Suprapubic skin (tissue), 4 donors: ENCODE measurements around the gene MEF2C. TPM values are rescaled to one million over a fixed set of nuclear protein-coding genes. Genes with fewer than 3 reads are reported as not detected.

Source experiments
- DNase-seq, 2 donors: peaks; one replicate each; pipeline ENCODE4 v3.0.0-alpha.2; 2019; ENCODE audit warnings: low spot score in 2 of 2
- H3K27ac ChIP-seq: fragments of 200-600 bp; sonication (generic); one replicate; pipeline ENCODE4 v1.5.1; 2019
- H3K27me3 ChIP-seq: fragments of 200-600 bp; sonication (generic); one replicate; pipeline ENCODE4 v1.5.1; 2019
- H3K36me3 ChIP-seq: fragments of 200-600 bp; sonication (generic); one replicate; pipeline ENCODE4 v1.5.1; 2019
- H3K4me1 ChIP-seq: fragments of 200-600 bp; sonication (generic); one replicate; pipeline ENCODE4 v1.5.1; 2019
- H3K4me3 ChIP-seq: fragments of 200-600 bp; sonication (generic); one replicate; pipeline ENCODE4 v1.5.1; 2019; ENCODE audit warnings: mild to moderate bottlenecking
- H3K9me3 ChIP-seq: fragments of 200-600 bp; sonication (generic); one replicate; pipeline ENCODE4 v1.5.1; 2019
- EP300 ChIP-seq: sonication (generic); formaldehyde crosslinking; IDR thresholded peaks from one replicate; pipeline ENCODE4 v1.6.1; 2017; ENCODE audit warnings: antibody characterized with exemption
- POLR2A ChIP-seq, 2 donors: fragments of 450-650 bp; IDR thresholded peaks; one replicate each; pipeline ENCODE4 v1.6.1; 2017; ENCODE audit warnings: antibody characterized with exemption in 2 of 2, mild to moderate bottlenecking in 2 of 2, moderate library complexity in 2 of 2
- POLR2AphosphoS5 ChIP-seq, 3 donors: sonication (generic); formaldehyde crosslinking; IDR thresholded peaks; one replicate each; pipeline ENCODE4 v1.6.1; 2017; ENCODE audit warnings: antibody characterized with exemption in 3 of 3
- WGBS: methylation state at CpG from one replicate; pipeline ENCODE4 v1.1.5; 2018; 5-methylcytosine and 5-hydroxymethylcytosine counted together
- total RNA-seq, 4 donors: library from RNA; depleted of rRNA; stranded (reverse); fragments of >200 nt; gene quantifications; one replicate each; pipeline ENCODE4 v1.1.0, GENCODE V29; 2016
- TF ChIP-seq, protein P1 (sequence below), 2 donors: fragments of 200-600 bp in 1 of 2; fragments of 450-650 bp in 1 of 2; sonication (generic) in 1 of 2; IDR thresholded peaks; one replicate each; pipeline ENCODE4 v1.5.1; 2016 to 2019; ENCODE audit warnings: antibody characterized with exemption in 2 of 2, mild to moderate bottlenecking in 1 of 2, moderate library complexity in 1 of 2

Gene MEF2C
- total RNA-seq, 4 donors from 2014 or later: 5.9 to 15.9 (median 10.1) TPM

DNA sequence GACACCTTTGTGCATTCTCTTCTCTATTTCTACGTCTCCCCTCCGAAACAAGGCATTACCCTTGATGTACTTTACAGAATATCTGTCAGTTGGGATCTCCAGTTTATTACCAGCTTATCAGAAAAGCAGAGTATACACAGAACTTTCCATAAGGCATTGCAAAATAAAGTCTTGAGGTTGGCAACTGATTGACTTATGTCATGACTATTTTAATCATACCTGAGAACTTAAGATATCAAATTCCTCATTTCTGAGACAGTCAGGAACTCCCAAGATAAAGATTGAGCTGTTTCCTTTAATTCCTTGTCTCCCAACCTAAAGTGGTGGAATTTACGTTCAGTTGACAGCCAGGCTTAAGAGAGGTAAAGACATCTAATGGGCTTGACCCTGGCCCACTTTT lies 110.9 kb downstream of the MEF2C start:
- WGBS: 99% methylated on average over 3 of the region's 3 CpGs
- no peaks in the 10 kb centered on the region for H3K9me3 ChIP-seq
- H3K27me3 ChIP-seq: no peaks in the 10 kb centered on the region
- no peak for DNase-seq
- no peaks in the 10 kb centered on the region for H3K4me1 ChIP-seq
- H3K36me3 ChIP-seq: no peaks in the 10 kb centered on the region
- no peak for TF ChIP-seq EP300
- TF ChIP-seq POLR2A (IDR thresholded peaks at IDR 0.05): no peak
- no peak for TF ChIP-seq POLR2AphosphoS5 (IDR thresholded peaks at IDR 0.05)
- TF ChIP-seq, protein P1, sequence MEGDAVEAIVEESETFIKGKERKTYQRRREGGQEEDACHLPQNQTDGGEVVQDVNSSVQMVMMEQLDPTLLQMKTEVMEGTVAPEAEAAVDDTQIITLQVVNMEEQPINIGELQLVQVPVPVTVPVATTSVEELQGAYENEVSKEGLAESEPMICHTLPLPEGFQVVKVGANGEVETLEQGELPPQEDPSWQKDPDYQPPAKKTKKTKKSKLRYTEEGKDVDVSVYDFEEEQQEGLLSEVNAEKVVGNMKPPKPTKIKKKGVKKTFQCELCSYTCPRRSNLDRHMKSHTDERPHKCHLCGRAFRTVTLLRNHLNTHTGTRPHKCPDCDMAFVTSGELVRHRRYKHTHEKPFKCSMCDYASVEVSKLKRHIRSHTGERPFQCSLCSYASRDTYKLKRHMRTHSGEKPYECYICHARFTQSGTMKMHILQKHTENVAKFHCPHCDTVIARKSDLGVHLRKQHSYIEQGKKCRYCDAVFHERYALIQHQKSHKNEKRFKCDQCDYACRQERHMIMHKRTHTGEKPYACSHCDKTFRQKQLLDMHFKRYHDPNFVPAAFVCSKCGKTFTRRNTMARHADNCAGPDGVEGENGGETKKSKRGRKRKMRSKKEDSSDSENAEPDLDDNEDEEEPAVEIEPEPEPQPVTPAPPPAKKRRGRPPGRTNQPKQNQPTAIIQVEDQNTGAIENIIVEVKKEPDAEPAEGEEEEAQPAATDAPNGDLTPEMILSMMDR (IDR thresholded peaks at IDR 0.05): no peak
- H3K4me3 ChIP-seq: no peak overlapping the region
- no peak overlapping the region for H3K27ac ChIP-seq

DNA sequence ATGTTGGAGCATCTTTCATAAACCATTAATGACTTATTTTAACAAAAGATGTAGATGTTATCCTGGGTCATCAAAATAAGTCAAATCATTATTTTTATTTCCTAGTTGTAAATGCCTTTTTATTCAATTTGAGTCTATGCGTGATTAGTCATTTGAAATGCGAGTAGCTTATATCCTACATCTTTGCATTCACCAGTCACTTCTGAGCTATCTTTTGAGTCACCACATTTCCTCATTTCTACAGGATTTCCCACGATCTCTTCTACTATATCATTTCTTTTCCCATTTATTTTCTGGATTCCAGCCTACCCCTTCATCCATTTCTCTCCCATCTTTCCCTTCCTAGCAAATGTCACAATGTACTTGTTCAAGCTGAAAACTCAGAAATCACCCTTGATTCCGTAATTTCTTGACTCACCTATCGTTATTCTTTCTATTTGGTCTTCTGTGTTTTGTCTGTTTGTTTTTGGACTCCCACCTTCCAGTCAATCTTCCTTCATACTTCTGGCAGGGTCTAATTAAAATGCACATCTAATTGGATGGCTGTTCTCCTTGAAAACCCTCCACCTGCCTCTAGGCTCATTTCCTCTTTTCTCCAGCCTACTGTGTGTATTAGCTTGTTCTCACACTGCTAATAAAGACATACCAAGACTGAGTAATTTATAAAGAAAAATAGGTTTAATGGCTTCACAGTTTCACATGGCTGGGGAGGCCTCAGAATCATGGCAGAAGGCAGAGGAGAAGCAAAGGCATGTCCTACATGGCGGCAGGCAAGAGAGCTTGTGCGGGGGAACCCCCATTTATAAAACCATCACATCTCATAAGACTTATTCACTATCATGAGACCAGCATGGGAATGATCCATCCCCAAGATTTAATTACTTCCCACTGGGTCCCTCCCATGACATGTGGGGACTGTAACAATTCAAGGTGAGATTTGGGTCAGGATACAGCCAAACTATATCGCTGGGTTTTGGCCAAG lies 112.4 kb downstream of the MEF2C start:
- Histone ChIP-seq H3K9me3 (no peaks in the 10 kb centered on the region), H3K4me1 (no peaks in the 10 kb centered on the region), H3K27ac (no peak overlapping the region), H3K36me3 (no peaks in the 10 kb centered on the region), H3K27me3 (no peaks in the 10 kb centered on the region), H3K4me3 (no peak overlapping the region)
- no peak for TF ChIP-seq EP300
- 89% methylated on average over 8 of the region's 8 CpGs for WGBS
- DNase-seq: no peak

DNA sequence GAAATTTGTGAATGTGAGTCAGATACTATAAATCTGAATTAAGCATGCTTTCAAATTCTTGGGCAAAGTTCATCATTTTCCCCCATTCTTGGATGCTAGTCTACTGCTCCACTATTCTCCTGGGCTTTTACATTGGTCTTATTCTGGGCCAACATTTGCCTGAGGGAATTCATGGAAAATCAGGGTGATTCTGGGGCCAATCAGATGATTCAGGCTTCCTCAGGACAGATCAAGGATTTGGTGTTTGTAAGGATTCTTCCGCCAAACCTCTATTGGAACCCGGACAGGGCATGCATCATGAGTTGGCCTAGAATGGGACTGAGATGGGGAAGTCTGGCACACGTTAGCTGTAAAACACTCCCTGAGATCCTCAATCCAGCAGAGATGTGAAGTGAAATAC lies 113.8 kb downstream of the MEF2C start:
- Histone ChIP-seq H3K36me3 (no peaks in the 10 kb centered on the region), H3K9me3 (no peaks in the 10 kb centered on the region), H3K27ac (no peak overlapping the region), H3K27me3 (no peaks in the 10 kb centered on the region), H3K4me1 (no peaks in the 10 kb centered on the region), H3K4me3 (no peak overlapping the region)
- DNase-seq: no peak
- no peak for TF ChIP-seq EP300
- 45% methylated on average over 3 of the region's 3 CpGs for WGBS

DNA sequence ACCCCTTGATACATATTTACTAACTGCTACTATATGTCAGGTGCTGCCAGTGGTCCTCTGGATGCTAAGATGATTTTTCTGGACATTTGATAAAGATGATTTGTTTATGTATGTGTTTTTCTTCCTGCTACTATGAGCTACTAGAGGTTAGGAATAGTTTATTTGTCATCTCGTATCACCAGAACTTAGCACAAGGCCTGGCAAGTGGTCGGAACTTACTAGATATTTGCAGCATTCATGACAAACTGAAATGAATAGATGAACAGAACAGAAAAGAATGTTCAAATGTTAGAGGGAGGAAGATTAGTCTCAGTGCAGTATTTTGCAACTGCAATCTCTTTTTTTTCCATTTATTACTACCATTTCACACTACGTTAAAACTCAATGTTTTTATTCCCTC lies 114.6 kb downstream of the MEF2C start:
- 89% methylated on average over 3 of the region's 3 CpGs for WGBS
- Histone ChIP-seq H3K4me3 (no peak overlapping the region), H3K27me3 (no peaks in the 10 kb centered on the region), H3K4me1 (no peaks in the 10 kb centered on the region), H3K27ac (no peak overlapping the region), H3K36me3 (no peaks in the 10 kb centered on the region), H3K9me3 (no peaks in the 10 kb centered on the region)
- no peak for DNase-seq
- TF ChIP-seq POLR2AphosphoS5 (IDR thresholded peaks at IDR 0.05) (no peak), EP300 (no peak), POLR2A (IDR thresholded peaks at IDR 0.05) (no peak)
- TF ChIP-seq, protein P1 (IDR thresholded peaks at IDR 0.05): no peak

DNA sequence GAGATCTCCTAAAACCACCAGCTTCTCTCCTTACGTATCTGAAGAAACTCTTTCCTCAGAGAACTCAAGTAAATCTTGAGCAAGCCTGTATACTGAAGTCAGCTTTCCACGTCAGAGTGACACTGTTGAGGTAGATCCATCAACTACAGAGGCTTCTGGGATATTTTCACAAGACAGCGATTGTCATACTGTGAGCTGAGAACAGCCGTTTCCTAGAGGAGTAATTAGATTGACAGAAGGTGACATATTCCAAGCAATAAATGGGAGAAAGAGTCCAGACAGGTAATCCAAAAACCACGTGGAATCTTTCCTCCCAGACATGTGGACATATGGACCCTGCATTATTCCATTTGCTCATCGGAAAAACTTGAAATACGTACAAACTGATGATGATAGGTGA lies 117.2 kb downstream of the MEF2C start:
- H3K27me3 ChIP-seq: no peaks in the 10 kb centered on the region
- no peak for TF ChIP-seq EP300

DNA sequence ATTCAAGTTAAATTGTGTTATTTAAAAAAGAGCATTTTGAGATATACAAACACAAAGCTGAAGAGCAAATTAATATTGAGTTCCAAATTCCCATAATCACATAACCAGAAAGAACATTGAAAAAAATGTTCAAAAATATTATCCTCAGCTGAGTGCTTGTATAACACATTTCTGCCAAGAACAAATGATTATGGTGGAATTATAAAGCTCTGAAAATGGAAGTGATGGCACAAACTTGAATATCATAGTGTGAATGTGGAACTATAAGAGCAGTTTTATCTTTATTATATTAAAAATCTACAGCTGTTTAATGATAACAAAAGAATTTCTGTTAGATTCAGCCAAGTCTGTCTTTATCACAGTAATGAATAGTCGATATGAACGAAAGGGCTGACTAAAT lies 117.8 kb downstream of the MEF2C start:
- DNase-seq: no peak
- WGBS: 85% methylated on average over 2 of the region's 2 CpGs
- no peaks in the 10 kb centered on the region for H3K36me3 ChIP-seq
- TF ChIP-seq EP300: no peak
- no peak for TF ChIP-seq POLR2AphosphoS5 (IDR thresholded peaks at IDR 0.05)
- TF ChIP-seq POLR2A (IDR thresholded peaks at IDR 0.05): no peak
- TF ChIP-seq, protein P1 (IDR thresholded peaks at IDR 0.05): no peak
- H3K27me3 ChIP-seq: no peaks in the 10 kb centered on the region
- no peaks in the 10 kb centered on the region for H3K4me1 ChIP-seq
- H3K27ac ChIP-seq: no peak overlapping the region
- no peak overlapping the region for H3K4me3 ChIP-seq
- H3K9me3 ChIP-seq: no peaks in the 10 kb centered on the region

More for the DNA sequence above, 117.2 kb downstream of the MEF2C start:
- Histone ChIP-seq H3K4me3 (no peak overlapping the region), H3K27ac (no peak overlapping the region), H3K4me1 (no peaks in the 10 kb centered on the region), H3K9me3 (no peaks in the 10 kb centered on the region), H3K36me3 (no peaks in the 10 kb centered on the region)
- 90% methylated on average over 7 of the region's 7 CpGs for WGBS
- no peak for DNase-seq
